Vagina (tissue), 2 donors: ENCODE data around the gene IFNA13.

Experiments
- POLR2A ChIP-seq, 2 donors: fragments of 450-650 bp; IDR thresholded peaks; one replicate each; pipeline ENCODE4 v1.6.1; 2017; ENCODE audit warnings: antibody characterized with exemption in 2 of 2, mild to moderate bottlenecking in 2 of 2, moderate library complexity in 2 of 2
- POLR2AphosphoS5 ChIP-seq, 2 donors: sonication (generic); formaldehyde crosslinking; IDR thresholded peaks; one replicate each; pipeline ENCODE4 v1.9.0; 2017; ENCODE audit warnings: antibody characterized with exemption in 2 of 2, mild to moderate bottlenecking in 2 of 2, low read depth in 1 of 2; ENCODE audit not compliant: insufficient read depth in 1 of 2
- TF ChIP-seq, protein P1 (sequence below), 3 experiments: fragments of 450-650 bp in 2 of 3; fragments of 200-600 bp in 1 of 3; sonication (generic) in 1 of 3; IDR thresholded peaks; one replicate each; pipeline ENCODE4 v1.5.1; 2017 to 2019; ENCODE audit warnings: antibody characterized with exemption in 3 of 3, mild to moderate bottlenecking in 2 of 3, moderate library complexity in 2 of 3

DNA sequence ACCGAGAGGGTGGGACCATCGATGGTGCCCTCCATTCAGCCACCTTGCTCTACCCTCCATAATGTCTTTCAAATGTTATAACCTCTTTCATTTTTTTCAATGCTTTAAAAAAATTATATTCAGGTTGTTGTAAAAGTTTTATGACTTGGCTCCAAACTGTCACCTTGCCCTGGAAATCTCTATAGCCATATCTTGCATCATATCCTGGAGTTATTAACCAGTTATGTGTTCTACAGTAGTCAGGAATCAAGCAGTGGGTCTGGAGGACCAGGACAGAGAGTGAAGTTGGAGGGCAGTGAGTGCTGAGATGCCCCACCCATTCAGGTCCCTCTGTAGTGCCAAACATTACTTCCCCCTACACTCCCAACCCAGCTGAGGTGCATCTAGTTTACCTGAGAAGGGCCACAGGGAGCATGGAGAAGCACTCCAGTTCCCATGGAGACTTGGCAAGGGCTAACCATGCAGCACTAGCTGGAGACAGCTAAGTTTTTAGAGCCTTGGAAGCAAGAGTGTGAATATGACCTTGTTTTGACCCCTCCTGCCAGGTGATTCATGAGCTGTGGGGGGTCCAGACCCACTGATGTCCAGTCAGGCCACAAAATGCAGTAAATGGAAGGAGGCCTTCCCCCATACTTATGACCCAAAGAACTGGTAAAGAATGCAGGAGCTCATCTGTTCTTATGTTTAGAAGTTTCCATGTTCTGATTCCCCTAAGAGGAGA lies 46.5 kb upstream of the IFNA13 start:
- TF ChIP-seq, protein P1, sequence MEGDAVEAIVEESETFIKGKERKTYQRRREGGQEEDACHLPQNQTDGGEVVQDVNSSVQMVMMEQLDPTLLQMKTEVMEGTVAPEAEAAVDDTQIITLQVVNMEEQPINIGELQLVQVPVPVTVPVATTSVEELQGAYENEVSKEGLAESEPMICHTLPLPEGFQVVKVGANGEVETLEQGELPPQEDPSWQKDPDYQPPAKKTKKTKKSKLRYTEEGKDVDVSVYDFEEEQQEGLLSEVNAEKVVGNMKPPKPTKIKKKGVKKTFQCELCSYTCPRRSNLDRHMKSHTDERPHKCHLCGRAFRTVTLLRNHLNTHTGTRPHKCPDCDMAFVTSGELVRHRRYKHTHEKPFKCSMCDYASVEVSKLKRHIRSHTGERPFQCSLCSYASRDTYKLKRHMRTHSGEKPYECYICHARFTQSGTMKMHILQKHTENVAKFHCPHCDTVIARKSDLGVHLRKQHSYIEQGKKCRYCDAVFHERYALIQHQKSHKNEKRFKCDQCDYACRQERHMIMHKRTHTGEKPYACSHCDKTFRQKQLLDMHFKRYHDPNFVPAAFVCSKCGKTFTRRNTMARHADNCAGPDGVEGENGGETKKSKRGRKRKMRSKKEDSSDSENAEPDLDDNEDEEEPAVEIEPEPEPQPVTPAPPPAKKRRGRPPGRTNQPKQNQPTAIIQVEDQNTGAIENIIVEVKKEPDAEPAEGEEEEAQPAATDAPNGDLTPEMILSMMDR (IDR thresholded peaks at IDR 0.05), result no peak
- TF ChIP-seq POLR2A (IDR thresholded peaks at IDR 0.05) (no peak), POLR2AphosphoS5 (IDR thresholded peaks at IDR 0.05; ENCODE audit: insufficient read depth in 1 of 2, low read depth in 1 of 2) (no peak)
